IPS DF 6.9 (cell line): ENCODE measurements around the gene ZNF227.
"Not testable (repeated sequence)": the region's sequence is repeated elsewhere in the genome, so short reads cannot be mapped to it uniquely, and the experiment has no call there.

Experiments
- DNase-seq: peaks from one replicate; pipeline ENCODE4 v3.0.0-alpha.2; 2013; ENCODE audit warnings: low read depth, low spot score
- H3K27ac ChIP-seq: one replicate; pipeline ENCODE4 v1.5.1; 2013; ENCODE audit warnings: low read length, control low read depth
- H3K27me3 ChIP-seq: 2 replicates; pipeline ENCODE4 v1.6.1; 2013; ENCODE audit warnings: mild to moderate bottlenecking, low read length; ENCODE audit not compliant: control insufficient read depth, insufficient read depth
- H3K36me3 ChIP-seq: 2 replicates; pipeline ENCODE4 v1.6.1; 2013; ENCODE audit warnings: low read length; ENCODE audit not compliant: control insufficient read depth, insufficient read depth
- H3K4me1 ChIP-seq: 2 replicates; pipeline ENCODE4 v1.6.1; 2013; ENCODE audit warnings: low read length; ENCODE audit not compliant: control insufficient read depth, insufficient read depth
- H3K4me3 ChIP-seq: 2 replicates; pipeline ENCODE4 v1.5.1; 2013; ENCODE audit warnings: mild to moderate bottlenecking, low read length
- H3K9me3 ChIP-seq: 2 replicates; pipeline ENCODE4 v1.6.1; 2013; ENCODE audit warnings: low read length, inconsistent platforms; ENCODE audit not compliant: control insufficient read depth, insufficient read depth
- WGBS: extraction: QIAGEN DNeasy Blood & Tissue Kit; methylation state at CpG from one replicate; pipeline ENCODE4 v1.1.7; 2013; ENCODE audit warnings: mixed read lengths, missing lambda C conversion rate; ENCODE audit not compliant: insufficient read length, insufficient coverage; 5-methylcytosine and 5-hydroxymethylcytosine counted together

Gene ZNF227

GRCh38 chr19:44212250-44212865, at the start of gene ZNF227:
TSS of gene ZNF227 (plus strand) at chr19:44212532. CDS start at chr19:44217793, 5,261 bp downstream.
- peak; percentile 79 for DNase-seq
- H3K4me3 ChIP-seq = peak within 1 kb of the TSS; percentile 96
- H3K27me3 ChIP-seq = no peaks in the 10 kb centered on the region
- no CpG with 5 or more reads among the region's 37 CpGs for WGBS
- H3K4me1 ChIP-seq = no peaks in the 10 kb centered on the region
- no peaks in the 10 kb centered on the region for H3K9me3 ChIP-seq
- no peak within 1 kb of the TSS for H3K27ac ChIP-seq
- no peaks in the 10 kb centered on the region for H3K36me3 ChIP-seq

GRCh38 chr19:44163789-44164188, 48.5 kb upstream of the ZNF227 start:
- no peak overlapping the region for H3K27ac ChIP-seq
- no peaks in the 10 kb centered on the region; the same call in 1 of the 2 replicates for H3K36me3 ChIP-seq
- no peaks in the 10 kb centered on the region for H3K9me3 ChIP-seq
- no peak for DNase-seq
- H3K27me3 ChIP-seq = no peaks in the 10 kb centered on the region
- H3K4me1 ChIP-seq = no peaks in the 10 kb centered on the region
- H3K4me3 ChIP-seq = no peak overlapping the region
- no CpG with 5 or more reads among the region's 2 CpGs for WGBS

- WGBS = no CpG with 5 or more reads among the region's 3 CpGs
- Histone ChIP-seq H3K36me3 (no peaks in the 10 kb centered on the region; the same call in 1 of the 2 replicates), H3K4me3 (peak overlapping the region; percentile 19; the same call in 1 of the 2 replicates), H3K27ac (no peak overlapping the region), H3K4me1 (no peaks in the 10 kb centered on the region), H3K27me3 (no peaks in the 10 kb centered on the region), H3K9me3 (no peaks in the 10 kb centered on the region)
- no peak for DNase-seq
Observed at GRCh38 chr19:44164327-44164672, 48.0 kb upstream of the ZNF227 start.

- H3K27ac ChIP-seq = no peak within 1 kb of the TSS
- no CpG with 5 or more reads among the region's 32 CpGs for WGBS
- H3K4me3 ChIP-seq = peak within 1 kb of the TSS; percentile 88
- no peaks in the 10 kb centered on the region for H3K27me3 ChIP-seq
- DNase-seq = peak; percentile 91
- H3K4me1 ChIP-seq = no peaks in the 10 kb centered on the region
- H3K36me3 ChIP-seq = no peaks in the 10 kb centered on the region; the same call in 1 of the 2 replicates
- H3K9me3 ChIP-seq = no peaks in the 10 kb centered on the region
Observed at GRCh38 chr19:44164673-44165512, 47.4 kb upstream of the ZNF227 start, which contains the start of gene ZNF226. TSS of gene ZNF226 (plus strand) at chr19:44165100. CDS start at chr19:44170081, 4,981 bp downstream.

GRCh38 chr19:44170660-44171059, 41.7 kb upstream of the ZNF227 start:
- DNase-seq, H3K9me3 ChIP-seq, H3K27me3 ChIP-seq, H3K27ac ChIP-seq, H3K4me1 ChIP-seq, H3K4me3 ChIP-seq: not testable (repeated sequence)
- peaks cover 15% of the 10 kb centered on the region; the same call in 1 of the 2 replicates for H3K36me3 ChIP-seq
- no CpG with 5 or more reads among the region's 6 CpGs for WGBS

- peaks cover 10% of the 10 kb centered on the region for H3K9me3 ChIP-seq
- WGBS = no CpG with 5 or more reads among the region's 3 CpGs
- no peaks in the 10 kb centered on the region for H3K4me1 ChIP-seq
- no peaks in the 10 kb centered on the region for H3K27me3 ChIP-seq
- peaks cover 27% of the 10 kb centered on the region for H3K36me3 ChIP-seq
- DNase-seq = no peak
- no peak overlapping the region for H3K4me3 ChIP-seq
- H3K27ac ChIP-seq = no peak overlapping the region
Observed at GRCh38 chr19:44176590-44176989, 35.7 kb upstream of the ZNF227 start.

GRCh38 chr19:44180968-44181367, 31.4 kb upstream of the ZNF227 start:
- H3K27me3 ChIP-seq = no peaks in the 10 kb centered on the region
- H3K27ac ChIP-seq = no peak overlapping the region
- peaks cover 10% of the 10 kb centered on the region for H3K36me3 ChIP-seq
- no peaks in the 10 kb centered on the region for H3K4me1 ChIP-seq
- peaks cover 10% of the 10 kb centered on the region for H3K9me3 ChIP-seq
- no peak overlapping the region for H3K4me3 ChIP-seq
- no peak for DNase-seq

- H3K4me3 ChIP-seq = no peak overlapping the region
- peaks cover 1% of the 10 kb centered on the region; the same call in 1 of the 2 replicates for H3K9me3 ChIP-seq
- no CpG with 5 or more reads among the region's 10 CpGs for WGBS
- no peaks in the 10 kb centered on the region for H3K4me1 ChIP-seq
- H3K36me3 ChIP-seq = peaks cover 3% of the 10 kb centered on the region; the same call in 1 of the 2 replicates
- no peaks in the 10 kb centered on the region for H3K27me3 ChIP-seq
- H3K27ac ChIP-seq = no peak overlapping the region
- DNase-seq = no peak
Observed at GRCh38 chr19:44182145-44182544, 30.2 kb upstream of the ZNF227 start.

- DNase-seq = no peak
- no CpG with 5 or more reads among the region's 6 CpGs for WGBS
- no peaks in the 10 kb centered on the region for H3K4me1 ChIP-seq
- H3K27ac ChIP-seq = no peak overlapping the region
- no peak overlapping the region for H3K4me3 ChIP-seq
- no peaks in the 10 kb centered on the region for H3K27me3 ChIP-seq
- H3K9me3 ChIP-seq = no peaks in the 10 kb centered on the region
- H3K36me3 ChIP-seq = no peaks in the 10 kb centered on the region
Observed at GRCh38 chr19:44190020-44190419, 22.3 kb upstream of the ZNF227 start.

GRCh38 chr19:44192127-44192526, 20.2 kb upstream of the ZNF227 start:
- no peak overlapping the region for H3K27ac ChIP-seq
- no peaks in the 10 kb centered on the region for H3K4me1 ChIP-seq
- no peaks in the 10 kb centered on the region for H3K9me3 ChIP-seq
- H3K36me3 ChIP-seq = no peaks in the 10 kb centered on the region
- H3K27me3 ChIP-seq = no peaks in the 10 kb centered on the region
- no CpG with 5 or more reads among the region's 5 CpGs for WGBS
- no peak for DNase-seq
- H3K4me3 ChIP-seq = no peak overlapping the region
